ENCODE measurements around the gene HES5.

The HES5 gene

DNA sequence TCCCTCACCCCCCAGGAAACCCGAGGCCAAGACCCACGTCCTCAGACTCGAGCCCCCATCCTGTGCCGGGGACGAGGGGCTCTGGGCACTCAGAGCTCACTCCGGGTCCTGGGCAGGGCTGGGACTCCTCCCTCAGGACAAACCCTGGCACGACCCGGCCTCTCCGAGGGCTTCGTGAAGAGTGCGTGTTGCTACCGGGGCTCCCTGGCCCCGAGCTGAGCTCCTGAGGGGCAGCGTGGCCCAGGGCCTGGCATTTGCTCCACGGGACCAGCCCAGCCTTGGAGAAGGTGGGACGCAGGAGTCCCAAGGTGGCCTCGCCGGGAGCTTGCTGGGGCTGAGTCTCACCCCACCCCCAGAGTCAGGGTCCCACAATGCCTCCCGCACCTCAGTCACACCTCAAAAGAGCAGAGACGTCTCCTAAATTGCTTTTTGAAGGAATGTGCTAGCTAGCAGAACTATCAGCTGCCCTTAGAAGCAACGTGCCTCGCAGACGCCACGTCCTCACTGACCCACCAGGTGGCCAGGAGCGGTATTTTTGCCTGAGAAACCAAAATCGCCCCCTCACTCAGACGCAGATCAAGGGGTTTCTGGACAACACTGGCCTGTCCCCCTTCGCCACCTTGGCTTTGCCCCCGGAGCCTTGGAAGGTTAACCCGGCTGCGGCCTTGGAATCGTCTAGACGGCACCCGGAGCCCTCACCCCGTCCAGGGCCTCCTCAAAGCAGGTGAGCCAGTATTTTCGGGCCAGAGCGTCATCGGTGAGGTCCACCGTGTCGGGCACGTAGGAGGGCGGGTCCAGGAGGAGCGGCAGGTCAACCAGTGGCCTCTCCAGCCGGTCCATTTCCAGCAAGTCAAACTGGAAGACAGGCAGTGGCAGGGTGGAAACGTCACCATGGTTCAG, 14.9 kb downstream of the HES5 start:
- DNase-seq: no peak

DNA sequence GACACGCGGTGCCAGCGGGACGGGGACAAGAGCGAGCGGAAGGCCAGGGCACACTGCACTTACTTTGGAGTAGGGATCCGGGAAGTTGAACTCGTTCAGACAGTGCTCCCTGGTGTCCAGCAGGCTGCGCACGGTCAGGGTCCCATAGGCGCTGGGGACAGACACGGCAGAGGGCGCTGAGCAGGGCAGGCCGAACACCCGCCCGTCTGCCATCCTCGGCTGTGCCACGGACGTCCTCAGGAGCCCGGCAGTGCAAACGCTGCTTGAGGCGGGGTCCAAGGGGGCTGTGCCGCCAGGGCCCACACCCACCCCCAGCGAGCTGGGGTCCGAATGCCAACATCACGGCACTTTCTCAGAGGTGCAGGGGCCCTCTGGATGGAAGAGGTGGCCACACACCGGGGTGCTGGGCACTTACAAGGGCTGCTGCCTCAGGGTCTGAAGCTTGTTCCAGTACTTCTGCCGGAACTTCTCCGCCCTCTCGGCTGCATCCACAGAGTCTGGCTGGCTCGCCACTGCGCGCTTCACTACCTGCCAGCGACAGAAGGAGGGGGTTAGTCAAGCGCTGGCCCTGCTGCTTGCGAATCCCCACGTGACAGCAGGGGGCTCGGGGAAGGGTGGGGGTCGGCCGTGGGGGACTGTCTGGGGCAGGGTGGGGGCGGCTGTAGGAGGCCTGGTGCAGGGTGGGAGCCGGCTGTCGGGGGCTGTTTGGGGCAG, 16.0 kb downstream of the HES5 start:
- DNase-seq: no peak

DNA sequence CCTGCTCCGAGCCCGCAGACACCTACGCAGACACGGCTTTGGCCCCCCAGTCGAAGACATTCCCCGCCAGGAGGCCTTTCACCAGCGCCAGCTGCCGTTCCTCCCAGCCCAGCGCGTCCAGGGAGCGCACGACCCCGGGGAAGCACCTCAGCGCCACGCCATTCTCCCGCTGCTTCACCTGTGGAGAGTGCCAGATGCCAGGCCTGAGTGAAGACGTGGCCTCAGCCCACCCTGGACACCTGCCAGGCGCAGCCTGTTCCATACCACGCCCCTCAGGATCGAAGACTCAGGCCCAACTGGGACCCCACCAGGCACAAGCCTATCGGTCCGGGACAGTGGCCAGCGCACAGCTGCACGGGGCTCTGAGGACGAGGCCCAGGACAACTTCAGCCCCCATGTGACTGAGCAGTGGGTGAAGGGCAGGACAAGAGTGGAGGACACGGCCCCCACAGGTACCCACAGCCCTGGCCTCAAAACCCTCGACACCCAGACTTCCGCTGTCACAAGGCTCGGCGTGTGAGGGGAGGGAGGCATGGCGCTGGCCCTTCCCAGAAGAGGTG, 17.1 kb downstream of the HES5 start:
- no peak for DNase-seq

DNA sequence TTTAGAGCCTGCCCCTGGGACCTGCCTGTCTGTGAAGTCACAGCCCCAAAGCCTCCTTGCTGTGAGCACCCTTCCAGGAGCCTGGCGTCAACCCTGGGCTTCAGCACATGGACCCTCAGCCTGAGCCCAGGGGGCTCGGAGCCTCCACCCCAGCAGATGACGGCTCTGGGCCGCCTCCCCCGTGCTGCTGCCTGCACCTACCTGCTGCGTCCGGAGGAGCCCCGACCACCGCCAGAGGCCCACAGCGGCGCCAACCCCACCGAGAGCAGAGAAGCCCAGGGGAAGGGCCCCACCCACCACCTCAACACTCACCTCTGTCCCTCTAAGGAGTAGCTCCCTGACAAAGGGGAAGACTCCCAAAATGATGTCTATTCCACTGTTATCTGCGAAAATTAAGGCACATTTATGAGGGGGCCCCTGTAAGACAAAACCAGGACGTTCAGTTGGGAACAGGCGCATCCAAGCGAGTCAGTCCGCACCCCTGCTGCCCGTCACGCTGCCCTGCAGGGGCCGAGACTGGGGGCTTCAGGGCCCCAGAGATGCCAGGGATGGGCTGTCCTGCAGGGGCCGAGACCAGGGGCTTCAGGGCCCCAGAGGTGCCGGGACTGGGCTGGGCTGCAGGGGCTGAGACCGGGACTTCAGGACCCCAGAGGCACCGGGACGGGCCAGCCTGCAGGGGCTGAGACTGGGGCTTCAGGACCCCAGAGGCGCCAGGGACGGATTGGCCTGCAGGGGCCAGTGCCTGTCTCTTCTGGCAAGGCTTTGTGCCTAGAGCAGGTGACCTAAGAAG, 19.5 kb downstream of the HES5 start:
- no peak for DNase-seq

DNA sequence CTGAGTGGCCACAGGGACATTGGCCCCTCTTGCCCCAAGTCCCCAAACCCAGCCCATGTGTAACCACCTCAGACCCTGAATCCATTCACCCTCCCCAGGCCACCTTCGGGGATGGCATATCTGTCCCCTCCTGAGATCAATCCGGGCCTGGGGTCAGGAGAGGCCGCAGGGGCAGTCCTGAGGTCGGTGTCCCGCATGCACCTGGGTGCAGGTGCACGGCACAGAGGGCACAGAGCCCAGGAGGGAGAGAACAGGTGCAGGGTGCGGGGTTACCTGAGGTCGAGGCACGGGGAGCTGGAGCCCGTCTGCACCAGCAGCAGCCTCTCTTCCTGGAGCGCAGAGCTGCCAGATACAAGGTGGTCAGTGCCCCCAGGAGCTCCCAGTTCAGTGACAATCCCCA, 20.5 kb downstream of the HES5 start:
- no peak for DNase-seq

DNA sequence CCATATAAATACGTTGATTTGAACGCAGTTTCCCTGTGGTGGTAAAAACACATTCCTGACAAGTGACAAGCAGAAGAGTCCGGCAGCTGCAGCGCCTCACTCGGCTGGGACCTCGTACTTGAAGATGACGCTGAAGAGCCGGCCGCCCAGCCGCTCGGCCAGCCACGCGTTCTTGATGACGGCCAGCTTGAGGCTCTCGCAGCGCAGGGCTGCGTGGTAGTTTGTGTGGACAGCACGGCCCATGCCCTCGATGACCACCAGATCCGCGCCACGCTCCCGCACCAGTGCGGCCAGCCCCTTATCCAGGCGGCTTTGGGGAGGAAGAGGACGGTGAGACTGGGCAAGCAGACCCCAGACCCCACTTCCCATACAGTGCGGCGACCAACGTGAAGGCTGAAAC, 21.3 kb downstream of the HES5 start:
- DNase-seq: no peak

DNA sequence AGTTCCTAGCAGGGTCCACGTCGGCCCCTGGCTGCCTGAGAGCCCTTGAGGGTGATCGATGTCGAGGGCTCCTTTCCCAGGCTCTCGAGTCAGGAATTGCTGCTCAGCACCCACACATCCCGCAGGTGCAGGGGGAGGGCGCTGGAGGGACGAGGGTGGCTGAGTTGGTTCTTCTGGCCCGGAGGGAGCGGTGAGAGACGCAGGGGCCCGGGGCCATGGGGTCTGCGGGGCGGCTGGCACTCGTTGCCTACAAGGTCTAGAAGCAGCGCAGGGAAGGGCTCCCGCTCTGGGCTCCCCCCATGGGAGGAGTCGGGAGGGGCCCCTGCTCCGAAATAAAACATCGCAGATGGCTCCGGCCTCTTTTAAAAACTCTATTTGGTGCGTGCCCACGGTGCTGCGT, 21.9 kb downstream of the HES5 start:
- no peak for DNase-seq

DNA sequence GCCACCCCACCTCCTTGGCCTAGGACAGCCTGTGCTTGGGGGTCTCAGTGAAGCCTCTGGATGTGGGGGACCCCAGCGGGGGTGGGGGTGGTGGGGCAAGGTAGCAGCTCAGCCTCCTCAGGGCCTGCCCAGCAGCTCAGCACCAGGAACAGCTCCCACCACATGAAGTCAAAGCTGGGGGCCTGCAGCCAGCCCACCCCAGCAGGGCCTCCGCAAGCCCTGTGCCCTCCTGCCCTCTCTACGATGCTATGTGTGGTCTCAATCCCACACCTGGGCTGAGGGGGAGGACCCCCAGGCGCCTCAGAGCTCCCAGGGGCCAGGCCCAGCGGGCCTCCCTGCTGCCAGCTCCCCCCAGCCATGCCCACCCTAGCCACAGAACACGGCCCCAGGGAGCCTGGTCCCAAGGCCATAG, 22.3 kb downstream of the HES5 start:
- DNase-seq: no peak

DNA sequence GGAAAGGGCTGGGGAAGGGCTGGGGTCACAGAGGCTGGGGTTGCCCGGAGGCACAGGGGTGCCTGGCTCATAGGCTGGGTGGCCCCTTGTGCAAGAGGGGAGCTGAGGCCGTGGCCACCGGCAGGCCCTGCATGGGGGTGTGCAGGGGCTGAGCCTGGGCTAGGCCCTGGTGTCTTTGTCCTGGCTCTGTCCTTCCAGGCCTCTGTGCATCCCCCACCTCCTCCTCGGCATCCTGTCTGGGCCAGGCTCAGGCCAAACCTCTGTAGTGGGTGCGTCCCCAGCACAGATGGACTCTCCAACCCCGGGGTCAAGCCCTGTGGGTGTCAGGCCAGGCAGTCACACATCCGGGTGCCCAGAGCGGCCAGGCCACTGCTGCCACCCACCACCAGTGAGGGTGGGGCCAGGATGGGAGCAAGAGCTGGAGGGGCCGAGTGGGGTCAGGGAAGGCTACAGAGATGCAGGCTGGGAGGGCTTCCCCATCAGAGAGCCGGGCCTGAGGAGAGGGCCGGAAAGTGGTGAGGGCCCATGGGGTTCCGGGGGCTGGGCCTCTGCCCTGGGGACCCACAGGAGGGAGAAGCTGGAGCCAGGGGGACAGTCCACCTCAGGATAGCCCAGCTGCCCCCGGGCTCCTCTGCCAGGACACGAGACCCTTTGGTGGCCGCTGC, 23.0 kb downstream of the HES5 start:
- DNase-seq: no peak

DNA sequence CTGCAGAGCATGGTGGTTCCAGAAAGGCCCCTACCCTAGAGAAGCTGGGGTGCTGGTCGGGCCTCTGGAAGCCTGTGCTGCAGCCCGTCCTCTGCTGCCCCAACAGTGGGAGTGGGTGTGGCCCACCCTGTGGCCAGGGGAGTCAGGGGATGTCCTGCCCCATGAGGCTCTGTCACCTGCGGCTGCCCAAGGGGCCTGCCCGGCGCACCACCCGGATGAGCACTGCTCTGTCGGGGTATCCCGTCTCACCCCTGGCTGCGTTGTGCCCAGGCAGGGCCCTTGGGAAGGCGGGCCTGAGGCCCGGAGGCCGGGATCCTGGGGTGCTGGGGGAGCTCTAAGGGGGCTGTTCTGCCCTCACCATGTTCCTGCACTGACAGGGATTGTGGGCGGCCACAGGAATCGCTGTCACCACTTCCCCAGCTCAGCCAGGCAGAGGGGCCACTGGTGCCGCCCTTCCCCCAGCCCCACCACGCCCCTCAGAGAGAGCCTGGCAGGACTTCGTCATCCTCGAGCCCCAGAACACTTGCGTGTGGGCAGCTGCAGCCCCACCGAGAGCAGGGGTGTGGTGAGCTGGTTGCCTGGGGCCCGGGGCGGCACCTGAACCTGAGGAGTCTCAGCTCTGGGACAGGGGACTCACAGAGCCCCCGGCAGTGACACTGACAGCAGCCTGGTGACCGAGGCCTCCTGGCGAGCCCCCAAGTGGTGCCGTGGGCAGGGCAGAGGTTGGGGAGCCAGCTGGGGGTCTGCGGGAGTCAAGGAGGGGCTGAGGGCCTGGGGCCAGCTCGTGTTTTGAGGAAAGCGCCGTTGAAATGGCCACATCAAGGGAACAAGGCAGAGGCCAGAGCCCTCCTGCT, 23.8 kb downstream of the HES5 start:
- DNase-seq: no peak

DNA sequence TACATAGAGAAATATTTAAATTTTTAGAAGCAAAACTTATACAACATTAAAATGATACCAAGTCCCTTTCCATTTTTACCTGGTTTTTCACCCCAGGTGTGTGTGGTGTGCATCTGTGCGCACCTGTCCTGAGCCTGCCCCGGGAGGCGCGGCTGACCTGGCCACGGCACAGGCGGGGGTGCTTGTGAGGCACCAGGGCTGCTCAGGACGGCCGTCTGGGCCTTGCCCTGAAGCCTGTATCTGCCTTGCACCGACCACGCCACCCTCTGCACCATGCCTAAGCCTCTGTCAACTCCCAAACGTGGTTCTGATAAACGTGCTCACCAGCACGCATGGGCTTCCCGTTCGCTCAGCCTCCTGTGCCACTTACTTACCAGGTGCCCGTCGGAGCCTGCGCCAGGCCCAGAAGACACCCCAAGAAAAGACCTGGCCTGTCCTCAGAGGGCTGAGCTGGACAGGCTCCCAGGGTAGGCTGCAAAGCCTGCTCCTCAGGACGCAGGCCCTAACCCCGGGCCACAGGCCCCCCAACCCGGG, 24.5 kb downstream of the HES5 start:
- no peak for DNase-seq

DNA sequence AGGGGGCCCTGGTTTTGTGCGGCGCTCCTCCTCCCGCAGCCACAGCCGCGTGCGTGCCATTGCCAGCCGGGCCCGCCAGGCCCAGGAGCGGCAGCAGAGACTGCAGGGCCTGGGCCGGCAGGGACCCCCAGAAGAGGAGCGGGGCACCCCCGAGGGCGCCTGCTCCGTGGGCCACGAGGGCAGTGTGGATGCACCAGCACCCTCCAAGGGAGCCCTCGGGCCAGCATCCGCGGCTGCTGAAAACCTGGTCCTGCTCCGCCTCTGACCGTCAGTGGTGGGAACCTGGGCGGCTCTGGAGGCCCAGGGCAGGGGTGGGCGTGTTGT, 25.2 kb downstream of the HES5 start:
- DNase-seq: no peak

DNA sequence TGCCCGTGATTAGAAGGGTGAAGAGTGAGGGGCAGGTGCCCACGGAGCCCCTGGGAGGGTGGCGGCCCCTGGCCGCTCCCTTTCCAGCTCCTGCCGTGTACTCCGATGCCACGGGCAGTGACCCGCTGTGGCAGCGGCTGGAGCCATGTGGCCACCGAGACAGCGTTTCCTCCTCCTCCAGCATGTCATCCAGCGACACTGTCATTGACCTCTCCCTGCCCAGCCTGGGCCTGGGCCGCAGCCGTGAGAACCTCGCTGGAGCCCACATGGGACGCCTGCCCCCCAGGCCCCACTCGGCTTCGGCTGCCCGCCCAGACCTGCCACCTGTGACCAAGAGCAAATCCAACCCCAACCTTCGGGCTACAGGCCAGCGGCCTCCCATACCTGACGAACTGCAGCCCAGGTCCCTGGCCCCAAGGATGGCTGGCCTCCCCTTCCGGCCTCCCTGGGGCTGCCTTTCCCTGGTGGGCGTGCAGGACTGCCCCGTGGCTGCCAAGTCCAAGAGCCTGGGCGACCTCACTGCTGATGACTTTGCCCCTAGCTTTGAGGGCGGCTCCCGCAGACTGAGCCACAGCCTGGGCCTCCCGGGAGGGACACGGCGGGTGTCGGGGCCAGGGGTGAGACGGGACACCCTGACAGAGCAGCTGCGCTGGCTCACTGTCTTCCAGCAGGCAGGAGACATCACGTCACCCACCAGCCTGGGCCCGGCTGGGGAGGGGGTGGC, 25.7 kb downstream of the HES5 start:
- no peak for DNase-seq

DNA sequence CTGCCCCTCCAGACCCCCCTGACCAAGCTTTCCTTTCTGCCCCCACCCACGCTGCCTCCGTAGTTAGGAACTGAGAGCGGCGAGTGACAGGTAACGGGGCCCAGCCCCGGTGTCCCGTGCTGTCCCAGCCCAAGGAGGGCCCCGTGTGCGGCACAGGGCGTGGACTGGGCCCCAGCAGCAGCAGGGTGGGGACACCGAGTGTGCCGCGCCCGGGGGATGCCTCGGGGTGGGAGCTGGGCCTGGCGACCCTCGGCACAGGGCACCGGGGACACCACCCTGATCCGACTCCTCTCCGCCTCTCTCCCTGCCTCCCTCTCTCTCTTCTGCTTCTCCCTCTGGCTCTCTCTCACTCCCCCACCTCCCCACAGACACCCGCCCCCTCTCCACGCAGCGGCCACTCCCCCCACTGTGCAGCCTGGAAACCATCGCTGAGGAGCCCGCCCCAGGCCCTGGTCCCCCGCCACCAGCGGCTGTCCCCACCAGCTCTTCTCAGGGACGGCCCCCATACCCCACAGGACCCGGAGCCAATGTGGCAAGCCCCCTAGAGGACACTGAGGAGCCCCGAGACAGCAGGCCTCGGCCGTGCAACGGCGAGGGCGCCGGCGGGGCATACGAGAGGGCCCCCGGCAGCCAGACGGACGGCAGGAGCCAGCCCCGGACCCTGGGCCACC, 26.4 kb downstream of the HES5 start:
- DNase-seq: no peak

DNA sequence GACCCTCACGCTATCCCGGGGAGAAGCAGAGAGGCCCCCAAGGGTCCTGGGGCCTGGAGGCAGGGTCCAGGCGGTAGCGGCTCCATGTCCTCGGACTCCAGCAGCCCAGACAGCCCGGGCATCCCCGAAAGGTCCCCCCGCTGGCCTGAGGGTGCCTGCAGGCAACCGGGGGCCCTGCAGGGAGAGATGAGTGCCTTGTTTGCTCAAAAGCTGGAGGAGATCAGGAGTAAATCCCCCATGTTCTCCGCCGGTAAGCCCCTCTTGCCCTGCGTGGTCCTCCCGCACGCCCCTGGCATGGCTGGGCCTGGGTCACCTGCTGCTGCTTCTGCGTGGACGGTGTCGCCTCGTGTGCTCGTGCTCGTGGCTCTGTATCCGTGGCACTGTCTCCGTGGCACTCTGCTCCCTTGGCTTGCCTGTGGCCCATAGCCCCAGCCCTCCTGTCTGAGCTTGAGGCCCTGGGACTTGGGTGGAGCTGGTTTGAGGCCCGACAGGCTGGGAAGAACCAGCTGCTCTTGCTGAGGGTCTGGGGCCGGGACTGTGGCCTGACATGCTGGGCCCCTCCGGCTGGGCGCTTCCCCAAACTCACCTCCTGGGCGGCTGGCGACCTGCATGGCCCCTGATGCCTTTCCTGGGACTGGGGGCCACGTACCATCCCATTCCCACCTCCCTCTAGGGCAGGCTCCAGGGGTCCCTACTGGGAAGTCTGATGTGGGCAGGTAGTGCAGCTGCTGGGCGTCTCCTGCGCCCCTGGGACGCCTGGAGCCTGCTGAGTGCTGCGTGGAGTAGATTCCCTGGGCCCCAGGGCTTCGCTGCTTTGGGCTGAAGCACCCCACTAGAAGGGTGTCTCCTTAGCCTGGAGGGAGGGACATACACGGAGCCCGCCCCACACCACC, 27.2 kb downstream of the HES5 start:
- no peak for DNase-seq

DNA sequence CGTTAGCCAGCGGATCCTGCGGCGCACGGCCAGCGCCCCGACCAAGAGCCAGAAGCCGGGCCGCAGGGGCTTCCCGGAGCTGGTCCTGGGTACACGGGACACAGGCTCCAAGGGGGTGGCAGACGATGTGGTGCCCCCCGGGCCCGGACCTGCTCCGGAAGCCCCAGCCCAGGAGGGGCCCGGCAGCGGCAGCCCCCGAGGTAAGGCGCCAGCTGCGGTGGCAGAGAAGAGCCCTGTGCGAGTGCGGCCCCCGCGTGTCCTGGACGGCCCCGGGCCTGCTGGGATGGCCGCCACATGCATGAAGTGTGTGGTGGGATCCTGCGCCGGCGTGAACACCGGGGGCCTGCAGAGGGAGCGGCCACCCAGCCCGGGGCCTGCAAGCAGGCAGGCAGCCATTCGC, 27.9 kb downstream of the HES5 start:
- DNase-seq: no peak

DNA sequence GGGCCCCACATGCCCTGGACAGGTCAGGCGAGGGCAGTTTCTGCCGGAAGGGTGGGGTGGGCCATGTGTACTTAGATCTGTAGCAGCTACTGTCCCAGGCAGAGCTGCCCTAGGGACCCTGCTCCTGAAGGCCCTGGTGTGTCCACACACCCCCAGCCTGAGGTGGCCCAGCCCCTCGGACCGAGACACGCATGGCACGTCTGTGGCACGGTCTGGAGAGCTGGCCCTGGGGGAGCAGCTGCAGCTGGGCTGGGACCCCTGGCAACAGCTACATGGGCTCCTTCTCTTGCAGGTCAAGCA, 28.3 kb downstream of the HES5 start:
- DNase-seq: no peak

DNA sequence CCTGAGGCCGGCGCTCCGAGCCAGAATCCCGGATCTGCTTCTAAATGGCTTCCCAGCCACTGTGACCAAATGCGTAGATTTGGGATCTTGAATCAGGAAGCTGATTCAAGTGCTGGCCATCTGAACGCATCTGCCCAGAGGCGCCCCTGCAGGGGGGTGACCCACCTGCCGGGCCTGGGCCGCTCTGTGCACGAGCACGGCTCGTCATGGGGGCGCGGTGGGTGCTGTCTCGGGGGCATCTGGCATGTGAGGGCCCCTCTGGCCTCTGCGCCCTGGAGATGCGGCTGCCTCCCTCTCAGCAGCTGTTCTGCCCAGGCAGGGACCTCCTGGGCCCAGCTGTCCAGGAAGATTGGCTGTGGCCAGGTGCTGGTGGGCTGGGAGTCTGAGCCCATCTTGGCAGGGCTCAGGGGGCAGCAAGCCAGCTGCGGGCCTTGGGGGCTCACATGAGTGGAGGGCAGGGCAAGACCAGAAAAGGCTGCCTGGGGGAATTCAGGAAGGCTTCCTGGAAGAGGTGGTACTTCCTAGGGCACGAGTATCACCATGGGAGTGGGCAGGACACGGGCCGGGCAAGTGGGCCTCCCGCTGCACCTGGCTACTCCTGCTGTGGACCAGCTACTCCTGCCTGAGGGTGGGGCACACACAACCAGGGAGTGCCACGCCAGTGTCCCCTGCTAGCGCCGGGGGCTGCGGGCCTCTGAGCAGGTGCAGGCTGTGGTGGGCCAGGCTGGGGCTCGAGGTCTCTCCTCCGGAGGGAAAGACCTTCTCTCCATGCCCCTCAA, 28.8 kb downstream of the HES5 start:
- DNase-seq: no peak
